ENCODE measurements around the gene THBS2. TPM values are rescaled to one million over a fixed set of nuclear protein-coding genes. Genes with fewer than 3 reads are reported as not detected.
A peak's percentile ranks its signal among the peaks of the same experiment; 100 is the strongest.
"Not testable (repeated sequence)": the region's sequence is repeated elsewhere in the genome, so short reads cannot be mapped to it uniquely, and the experiment has no call there.

The THBS2 gene
- total RNA-seq (10 to 100 TPM in 5 of 10 donors, 1 to 10 TPM in 5; 6.0 to 45.9 (median 10.7) TPM), polyA plus RNA-seq (10 to 100 TPM in 1 of 2 donors, 1 to 10 TPM in 1; 5.2 to 13.6 TPM)
- long read RNA-seq, donor 1, full-length matches to known transcripts, result 5 of 12 reads
- long read RNA-seq, donor 1, partial matches to known transcripts, result 5 of 12 reads
- long read RNA-seq, donor 1, other reads (novel, unspliced or antisense), result 2 of 12 reads
- long read RNA-seq, donor 2, full-length matches to known transcripts, result 12 of 24 reads
- long read RNA-seq, donor 2, partial matches to known transcripts, result 12 of 24 reads
- long read RNA-seq, donor 2, other reads (novel, unspliced or antisense), result 0 of 24 reads
- long read RNA-seq, donor 3, full-length matches to known transcripts, result 50 of 123 reads
- long read RNA-seq, donor 3, partial matches to known transcripts, result 59 of 123 reads
- long read RNA-seq, donor 3, other reads (novel, unspliced or antisense), result 14 of 123 reads

- Histone ChIP-seq H3K4me3 (peak within 1 kb of the TSS in 9 of 10 donors; percentile 32 to 58 (median 51)), H3K4me1 (peaks cover 0 to 24% (median 11%) of the 10 kb centered on the region in 9 donors), H3K27ac (peak within 1 kb of the TSS in 8 of 10 donors; percentile 9 to 79 (median 60)), H3K36me3 (peaks cover 0 to 9% (median 0%) of the 10 kb centered on the region in 9 donors), H3K9me3 (peaks cover 0 to 9% (median 0%) of the 10 kb centered on the region in 11 donors), H3K27me3 (peaks cover 0 to 79% (median 61%) of the 10 kb centered on the region in 7 donors)
- intact Hi-C loops (cut with DNase I), result no loop called here
- WGBS, 2 donors, result 5 to 7% methylated on average over 34 of the region's 34 CpGs
- peak in 1 of 2 donors; percentile 58 for DNase-seq
- TF ChIP-seq, protein P1, sequence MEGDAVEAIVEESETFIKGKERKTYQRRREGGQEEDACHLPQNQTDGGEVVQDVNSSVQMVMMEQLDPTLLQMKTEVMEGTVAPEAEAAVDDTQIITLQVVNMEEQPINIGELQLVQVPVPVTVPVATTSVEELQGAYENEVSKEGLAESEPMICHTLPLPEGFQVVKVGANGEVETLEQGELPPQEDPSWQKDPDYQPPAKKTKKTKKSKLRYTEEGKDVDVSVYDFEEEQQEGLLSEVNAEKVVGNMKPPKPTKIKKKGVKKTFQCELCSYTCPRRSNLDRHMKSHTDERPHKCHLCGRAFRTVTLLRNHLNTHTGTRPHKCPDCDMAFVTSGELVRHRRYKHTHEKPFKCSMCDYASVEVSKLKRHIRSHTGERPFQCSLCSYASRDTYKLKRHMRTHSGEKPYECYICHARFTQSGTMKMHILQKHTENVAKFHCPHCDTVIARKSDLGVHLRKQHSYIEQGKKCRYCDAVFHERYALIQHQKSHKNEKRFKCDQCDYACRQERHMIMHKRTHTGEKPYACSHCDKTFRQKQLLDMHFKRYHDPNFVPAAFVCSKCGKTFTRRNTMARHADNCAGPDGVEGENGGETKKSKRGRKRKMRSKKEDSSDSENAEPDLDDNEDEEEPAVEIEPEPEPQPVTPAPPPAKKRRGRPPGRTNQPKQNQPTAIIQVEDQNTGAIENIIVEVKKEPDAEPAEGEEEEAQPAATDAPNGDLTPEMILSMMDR (IDR thresholded peaks at IDR 0.05), result no peak
- peak; percentile 77 to 88 (median 84) for ATAC-seq
Measured at GRCh38 chr6:169253337-169254238, at the start of gene THBS2. Gene THBS2, minus strand, starts transcription at chr6:169253846. Its CDS starts 3,062 bp downstream, at chr6:169250784.

DNA sequence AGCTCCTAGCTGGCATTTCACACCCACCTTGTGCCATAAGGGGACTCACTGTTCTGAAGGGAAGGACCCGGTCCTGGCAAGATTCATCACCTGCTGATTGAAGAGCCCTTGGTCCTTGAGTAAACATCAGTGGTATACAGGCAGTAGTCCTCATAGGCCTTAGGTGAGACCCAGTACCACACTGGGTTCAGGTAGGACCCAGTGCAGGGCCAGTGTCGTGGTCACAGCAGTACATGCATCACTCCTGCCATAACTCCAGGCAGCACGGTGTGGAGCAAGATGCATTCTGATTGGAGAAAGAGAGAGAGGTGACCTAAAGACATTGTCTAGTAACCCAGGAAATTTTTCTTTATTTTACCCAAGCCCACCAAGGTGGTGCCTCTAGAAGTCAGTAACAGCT lies 49.1 kb upstream of the THBS2 start:
- WGBS, 2 donors, result 58 to 60% methylated on average over 3 of the region's 3 CpGs
- Histone ChIP-seq H3K36me3 (no peaks in the 10 kb centered on the region), H3K27me3 (peaks cover 0 to 4% (median 0%) of the 10 kb centered on the region in 7 donors), H3K27ac (no peak overlapping the region), H3K4me1 (no peaks in the 10 kb centered on the region), H3K9me3 (peaks cover 0 to 20% (median 3%) of the 10 kb centered on the region in 11 donors), H3K4me3 (no peak overlapping the region)
- TF ChIP-seq, protein P1 (IDR thresholded peaks at IDR 0.05), result no peak
- ATAC-seq (no peak), DNase-seq (no peak)
- intact Hi-C loops (cut with DNase I), result no loop called here

DNA sequence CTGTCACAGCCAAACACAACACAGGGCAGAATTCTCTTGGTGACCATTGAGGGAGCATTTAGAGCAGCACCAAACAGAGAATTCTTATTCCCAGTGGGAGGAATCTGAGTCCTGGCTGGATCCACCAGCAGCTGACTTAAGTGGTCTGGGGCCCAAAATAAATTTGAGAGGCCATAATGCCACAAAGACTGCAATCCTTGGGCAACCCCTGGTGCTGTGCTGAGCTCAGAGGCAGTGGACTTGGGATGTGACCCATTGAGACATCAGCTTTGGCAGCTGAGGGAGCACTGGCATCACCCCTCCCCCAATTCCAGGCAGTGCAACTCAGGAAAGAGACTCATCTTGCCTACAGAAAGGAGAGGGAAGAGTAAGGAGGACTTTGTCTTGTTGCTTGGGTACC lies 48.6 kb upstream of the THBS2 start:
- Histone ChIP-seq H3K9me3 (peaks cover 0 to 21% (median 3%) of the 10 kb centered on the region in 11 donors), H3K27me3 (peaks cover 0 to 4% (median 0%) of the 10 kb centered on the region in 7 donors), H3K4me1 (no peaks in the 10 kb centered on the region), H3K36me3 (no peaks in the 10 kb centered on the region), H3K27ac (no peak overlapping the region), H3K4me3 (no peak overlapping the region)
- TF ChIP-seq, protein P1 (IDR thresholded peaks at IDR 0.05), result no peak
- intact Hi-C loops (cut with DNase I), result no loop called here
- no peak for DNase-seq
- no peak for ATAC-seq

DNA sequence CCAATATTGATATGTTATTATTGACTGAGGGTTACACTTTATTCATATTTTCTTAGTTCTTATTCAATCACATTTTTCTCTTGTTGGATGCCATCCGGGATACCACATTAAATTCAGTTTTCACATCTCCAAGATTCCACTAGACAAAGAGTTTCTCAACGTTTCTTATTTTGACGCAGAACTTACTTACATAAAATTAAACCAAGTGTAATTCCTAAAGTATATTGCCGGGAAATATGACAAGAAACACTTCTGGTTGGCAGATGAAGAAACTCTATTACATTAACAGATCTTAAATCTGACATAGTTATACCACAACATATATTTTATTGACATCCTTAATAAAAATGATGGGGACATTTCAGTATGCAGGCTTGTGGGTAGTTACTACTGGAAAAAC lies 47.3 kb upstream of the THBS2 start:
- DNase-seq, result no peak

GRCh38 chr6:169298626-169299025 lies 45.0 kb upstream of the THBS2 start:
- H3K4me3 ChIP-seq; H3K27me3 ChIP-seq; H3K36me3 ChIP-seq; H3K27ac ChIP-seq; intact Hi-C loops (cut with DNase I); H3K4me1 ChIP-seq; ATAC-seq; DNase-seq: not testable (repeated sequence)
- WGBS, 2 donors, result 42 to 76% methylated on average over 1 of the region's 1 CpG
- H3K9me3 ChIP-seq, result peaks cover 0 to 15% (median 3%) of the 10 kb centered on the region in 11 donors

More for the DNA sequence above, 47.3 kb upstream of the THBS2 start:
- peaks cover 0 to 15% (median 3%) of the 10 kb centered on the region in 11 donors for H3K9me3 ChIP-seq
- no peak overlapping the region for H3K4me3 ChIP-seq
- H3K36me3 ChIP-seq, result no peaks in the 10 kb centered on the region
- intact Hi-C loops (cut with DNase I), result no loop called here
- H3K27ac ChIP-seq, result no peak overlapping the region
- WGBS, 2 donors, result 90 to 94% methylated on average over 4 of the region's 4 CpGs
- peaks cover 0 to 4% (median 0%) of the 10 kb centered on the region in 7 donors for H3K27me3 ChIP-seq
- H3K4me1 ChIP-seq, result no peaks in the 10 kb centered on the region
- ATAC-seq, result no peak
- TF ChIP-seq, protein P1 (IDR thresholded peaks at IDR 0.05), result no peak

Measured in heart right ventricle (tissue), 16 donors.